ENCODE results near the gene ARHGEF33.
"Not testable (repeated sequence)": the region's sequence is repeated elsewhere in the genome, so short reads cannot be mapped to it uniquely, and the experiment has no call there.

Gene ARHGEF33

GRCh38 chr2:38911191-38911590, 21.5 kb downstream of the ARHGEF33 start:
- DNase-seq, result no peak

- no peak for DNase-seq
Observed at GRCh38 chr2:38912619-38913018, 22.9 kb downstream of the ARHGEF33 start.

- no peak for DNase-seq
Observed at GRCh38 chr2:38922389-38922788, 32.7 kb downstream of the ARHGEF33 start.

GRCh38 chr2:38922902-38923301, 33.2 kb downstream of the ARHGEF33 start:
- DNase-seq, result no peak

- no peak for DNase-seq
Observed at GRCh38 chr2:38925982-38926381, 36.3 kb downstream of the ARHGEF33 start.

- DNase-seq, result no peak
Observed at GRCh38 chr2:38930600-38930999, 40.9 kb downstream of the ARHGEF33 start.

GRCh38 chr2:38932586-38932985, 42.9 kb downstream of the ARHGEF33 start:
- DNase-seq, result no peak

GRCh38 chr2:38933653-38934052, 44.0 kb downstream of the ARHGEF33 start:
- no peak for DNase-seq

- no peak for DNase-seq
Observed at GRCh38 chr2:38934742-38935141, 45.1 kb downstream of the ARHGEF33 start.

- DNase-seq, result no peak
Observed at GRCh38 chr2:38935568-38936172, 46.0 kb downstream of the ARHGEF33 start.

- not testable (repeated sequence) for DNase-seq
Observed at GRCh38 chr2:38936516-38936915, 46.8 kb downstream of the ARHGEF33 start.

- DNase-seq, result no peak
Observed at GRCh38 chr2:38937548-38937947, 47.9 kb downstream of the ARHGEF33 start.

- no peak for DNase-seq
Observed at GRCh38 chr2:38940746-38941145, 51.1 kb downstream of the ARHGEF33 start.

GRCh38 chr2:38943784-38944183, 54.1 kb downstream of the ARHGEF33 start:
- DNase-seq, result no peak

GRCh38 chr2:38945372-38945771, 55.7 kb downstream of the ARHGEF33 start:
- no peak for DNase-seq

GRCh38 chr2:38945911-38946310, 56.2 kb downstream of the ARHGEF33 start:
- DNase-seq, result no peak

- DNase-seq, result peak; percentile 62
Observed at GRCh38 chr2:38947241-38948239, 57.9 kb downstream of the ARHGEF33 start.

- DNase-seq, result no peak
Observed at GRCh38 chr2:38948387-38948882, 58.8 kb downstream of the ARHGEF33 start.

- DNase-seq, result no peak
Observed at GRCh38 chr2:38948995-38949394, 59.3 kb downstream of the ARHGEF33 start.

- no peak for DNase-seq
Observed at GRCh38 chr2:38951766-38952165, 62.1 kb downstream of the ARHGEF33 start.

GRCh38 chr2:38957972-38958371, 68.3 kb downstream of the ARHGEF33 start:
- no peak for DNase-seq

- DNase-seq, result no peak
Observed at GRCh38 chr2:38959466-38959865, 69.8 kb downstream of the ARHGEF33 start.

- DNase-seq, result peak; percentile 72
Observed at GRCh38 chr2:38959938-38960608, 70.4 kb downstream of the ARHGEF33 start.

All from activated naive CD4-positive, alpha-beta T cell treated with anti-CD3 and anti-CD28 coated beads, Interleukin-2, amount 50 U/mL, for 16 hours (primary cell).